ENCODE measurements around the gene SLC4A1AP. TPM values are rescaled to one million over a fixed set of nuclear protein-coding genes. Genes with fewer than 3 reads are reported as not detected.

The SLC4A1AP gene
- total RNA-seq, 4 donors from 2014 or later = 9.0 to 21.1 (median 16.1) TPM

DNA sequence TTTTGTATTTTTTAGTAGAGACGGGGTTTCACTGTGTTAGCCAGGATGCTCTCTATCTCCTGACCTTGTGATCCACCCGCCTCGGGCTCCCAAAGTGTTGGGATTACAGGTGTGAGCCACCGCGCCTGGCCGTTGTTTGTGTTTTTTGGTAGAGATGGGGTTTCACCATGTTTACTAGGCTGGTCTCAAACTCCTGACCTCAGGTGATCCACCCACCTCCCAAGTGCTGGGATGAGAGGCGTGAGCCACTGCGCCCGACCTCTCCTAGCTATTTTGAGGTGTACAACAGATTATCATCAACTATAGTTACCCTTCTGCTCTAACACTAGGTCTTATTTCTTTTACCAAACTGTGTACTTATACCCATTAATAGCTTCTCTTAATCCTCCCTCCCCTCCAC is 78.9 kb downstream of the SLC4A1AP start:
- peaks cover 0 to 10% (median 0%) of the 10 kb centered on the region in 4 donors for H3K4me1 ChIP-seq
- intact Hi-C loops (cut with DNase I; ENCODE audit: low total_unique reads) (no loop called here), in situ Hi-C loops (cut with MboI; ENCODE audit: low pct_ligation_motif_present in 1 of 4, low pct_unique_long_range_greater_than_20kb in 1 of 4, low sequenced_read_pairs in 3 of 4) (loop anchor here in 2 of 4 donors (25.0 kb wide), 2 partner anchors 695 to 720 kb away; no protein-coding TSS in a partner anchor)
- no peaks in the 10 kb centered on the region for H3K9me3 ChIP-seq
- DNase-seq = no peak
- TF ChIP-seq CTCF (IDR thresholded peaks at IDR 0.05) (no peak), POLR2A (IDR thresholded peaks at IDR 0.05) (no peak), POLR2AphosphoS5 (IDR thresholded peaks at IDR 0.05) (no peak), EP300 (IDR thresholded peaks at IDR 0.05; ENCODE audit: low read depth) (no peak)
- no peaks in the 10 kb centered on the region for H3K27me3 ChIP-seq
- H3K4me3 ChIP-seq = no peak overlapping the region
- WGBS, 2 donors (ENCODE audit: low coverage in 1 of 2) = 95% methylated on average over 8 to 9 of the region's 9 CpGs
- H3K36me3 ChIP-seq = no peaks in the 10 kb centered on the region
- H3K27ac ChIP-seq = no peak overlapping the region

Small RNAs within 50 kb of the gene (small RNA-seq; reads per million reads assigned to genes)
- gene RF00340 = 0 reads per million in 4 donors

Other genes starting within 250 kb of the SLC4A1AP start
- 10 to 100 TPM; 38.4 to 74.8 (median 66.8) TPM for gene NRBP1, start 235.3 kb upstream of the SLC4A1AP start, total RNA-seq
- gene KRTCAP3, start 221.5 kb upstream of the SLC4A1AP start, total RNA-seq = 100 to 1,000 TPM in 1 of 4 donors, 10 to 100 TPM in 3; 18.0 to 112 (median 47.8) TPM
- 100 to 1,000 TPM in 1 of 4 donors, 10 to 100 TPM in 3; 14.5 to 113 (median 43.5) TPM for gene IFT172, start 174.1 kb upstream of the SLC4A1AP start, total RNA-seq
- 1 to 10 TPM in 3 of 4 donors, under 1 TPM in 1; 0.80 to 8.2 (median 2.5) TPM for gene FNDC4, start 168.7 kb upstream of the SLC4A1AP start, total RNA-seq
- not detected for gene GCKR, start 167.1 kb upstream of the SLC4A1AP start, total RNA-seq
- gene ZNF512, start 80.8 kb upstream of the SLC4A1AP start, total RNA-seq = 10 to 100 TPM in 3 of 4 donors, 1 to 10 TPM in 1; 9.2 to 33.3 (median 20.2) TPM
- 1 to 10 TPM in 2 of 4 donors, under 1 TPM in 1, not detected in 1; 0.80 to 4.3 (median 3.8) TPM for gene CCDC121, start 34.9 kb upstream of the SLC4A1AP start, total RNA-seq
- gene GPN1, start 34.8 kb upstream of the SLC4A1AP start, total RNA-seq = 10 to 100 TPM in 3 of 4 donors, not detected in 1; 14.6 to 24.3 (median 19.4) TPM
- gene SUPT7L, start 275 bp upstream of the SLC4A1AP start, total RNA-seq = 10 to 100 TPM; 30.4 to 43.6 (median 38.2) TPM
- 10 to 100 TPM in 3 of 4 donors, 1 to 10 TPM in 1; 7.2 to 89.4 (median 45.7) TPM for gene MRPL33, start 107.8 kb downstream of the SLC4A1AP start, total RNA-seq
- gene RBKS, start 226.5 kb downstream of the SLC4A1AP start, total RNA-seq = 10 to 100 TPM in 2 of 4 donors, 1 to 10 TPM in 1, not detected in 1; 1.5 to 15.2 (median 15.1) TPM
- 10 to 100 TPM; 33.3 to 48.9 (median 37.9) TPM for gene BABAM2, start 226.8 kb downstream of the SLC4A1AP start, total RNA-seq

Measured in transverse colon (tissue), 4 donors.